ENCODE data around the gene PTGIS.

DNA sequence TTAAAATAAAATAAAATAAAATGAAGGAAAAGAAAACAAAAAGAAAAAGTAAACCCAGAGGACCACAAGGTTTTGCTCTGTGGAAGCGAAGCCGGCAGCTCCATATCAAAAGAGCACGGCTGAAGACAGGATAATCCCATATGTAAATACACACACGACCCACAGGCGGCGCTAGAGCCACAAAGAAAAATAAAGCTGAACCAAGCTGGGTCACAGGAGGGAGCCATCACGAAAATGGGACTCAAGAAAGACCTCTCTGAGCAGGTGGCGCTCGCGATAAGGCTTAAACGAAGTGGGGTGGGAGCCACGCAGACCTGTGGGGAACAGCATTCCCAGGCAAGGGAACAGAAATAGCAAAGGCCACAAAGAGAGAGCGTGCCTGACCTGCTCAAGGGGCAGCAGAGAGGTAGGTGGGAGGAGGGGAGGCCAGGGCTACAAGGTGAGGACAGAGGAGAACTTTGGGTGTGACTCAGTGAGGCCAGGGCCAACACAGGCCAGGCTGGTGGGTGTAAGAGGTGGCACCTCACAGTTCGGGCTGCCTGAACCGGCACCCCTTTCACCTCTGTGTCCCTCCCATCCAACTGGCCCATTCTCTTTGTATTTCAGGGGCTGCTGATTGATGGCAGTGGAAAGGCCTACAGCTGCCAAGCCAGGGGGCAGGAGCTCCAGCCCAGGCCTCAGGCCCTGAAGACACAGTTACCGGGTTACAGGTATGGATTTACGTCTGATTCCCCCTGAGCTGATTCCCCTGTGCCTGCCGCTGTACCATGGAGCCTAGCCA is 26.0 kb downstream of the PTGIS start:
- TF ChIP-seq, protein P1, sequence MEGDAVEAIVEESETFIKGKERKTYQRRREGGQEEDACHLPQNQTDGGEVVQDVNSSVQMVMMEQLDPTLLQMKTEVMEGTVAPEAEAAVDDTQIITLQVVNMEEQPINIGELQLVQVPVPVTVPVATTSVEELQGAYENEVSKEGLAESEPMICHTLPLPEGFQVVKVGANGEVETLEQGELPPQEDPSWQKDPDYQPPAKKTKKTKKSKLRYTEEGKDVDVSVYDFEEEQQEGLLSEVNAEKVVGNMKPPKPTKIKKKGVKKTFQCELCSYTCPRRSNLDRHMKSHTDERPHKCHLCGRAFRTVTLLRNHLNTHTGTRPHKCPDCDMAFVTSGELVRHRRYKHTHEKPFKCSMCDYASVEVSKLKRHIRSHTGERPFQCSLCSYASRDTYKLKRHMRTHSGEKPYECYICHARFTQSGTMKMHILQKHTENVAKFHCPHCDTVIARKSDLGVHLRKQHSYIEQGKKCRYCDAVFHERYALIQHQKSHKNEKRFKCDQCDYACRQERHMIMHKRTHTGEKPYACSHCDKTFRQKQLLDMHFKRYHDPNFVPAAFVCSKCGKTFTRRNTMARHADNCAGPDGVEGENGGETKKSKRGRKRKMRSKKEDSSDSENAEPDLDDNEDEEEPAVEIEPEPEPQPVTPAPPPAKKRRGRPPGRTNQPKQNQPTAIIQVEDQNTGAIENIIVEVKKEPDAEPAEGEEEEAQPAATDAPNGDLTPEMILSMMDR (IDR thresholded peaks at IDR 0.05; ENCODE audit: insufficient read depth, low read length): peak; percentile 77
- TF ChIP-seq POLR2AphosphoS5 (IDR thresholded peaks at IDR 0.05; ENCODE audit: low read depth) (no peak), GABPA (IDR thresholded peaks at IDR 0.05; ENCODE audit: low read depth) (no peak), SPI1 (IDR thresholded peaks at IDR 0.05; ENCODE audit: borderline replicate concordance, low read depth) (no peak)
- TF ChIP-seq, protein P2, sequence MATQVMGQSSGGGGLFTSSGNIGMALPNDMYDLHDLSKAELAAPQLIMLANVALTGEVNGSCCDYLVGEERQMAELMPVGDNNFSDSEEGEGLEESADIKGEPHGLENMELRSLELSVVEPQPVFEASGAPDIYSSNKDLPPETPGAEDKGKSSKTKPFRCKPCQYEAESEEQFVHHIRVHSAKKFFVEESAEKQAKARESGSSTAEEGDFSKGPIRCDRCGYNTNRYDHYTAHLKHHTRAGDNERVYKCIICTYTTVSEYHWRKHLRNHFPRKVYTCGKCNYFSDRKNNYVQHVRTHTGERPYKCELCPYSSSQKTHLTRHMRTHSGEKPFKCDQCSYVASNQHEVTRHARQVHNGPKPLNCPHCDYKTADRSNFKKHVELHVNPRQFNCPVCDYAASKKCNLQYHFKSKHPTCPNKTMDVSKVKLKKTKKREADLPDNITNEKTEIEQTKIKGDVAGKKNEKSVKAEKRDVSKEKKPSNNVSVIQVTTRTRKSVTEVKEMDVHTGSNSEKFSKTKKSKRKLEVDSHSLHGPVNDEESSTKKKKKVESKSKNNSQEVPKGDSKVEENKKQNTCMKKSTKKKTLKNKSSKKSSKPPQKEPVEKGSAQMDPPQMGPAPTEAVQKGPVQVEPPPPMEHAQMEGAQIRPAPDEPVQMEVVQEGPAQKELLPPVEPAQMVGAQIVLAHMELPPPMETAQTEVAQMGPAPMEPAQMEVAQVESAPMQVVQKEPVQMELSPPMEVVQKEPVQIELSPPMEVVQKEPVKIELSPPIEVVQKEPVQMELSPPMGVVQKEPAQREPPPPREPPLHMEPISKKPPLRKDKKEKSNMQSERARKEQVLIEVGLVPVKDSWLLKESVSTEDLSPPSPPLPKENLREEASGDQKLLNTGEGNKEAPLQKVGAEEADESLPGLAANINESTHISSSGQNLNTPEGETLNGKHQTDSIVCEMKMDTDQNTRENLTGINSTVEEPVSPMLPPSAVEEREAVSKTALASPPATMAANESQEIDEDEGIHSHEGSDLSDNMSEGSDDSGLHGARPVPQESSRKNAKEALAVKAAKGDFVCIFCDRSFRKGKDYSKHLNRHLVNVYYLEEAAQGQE (IDR thresholded peaks at IDR 0.05; ENCODE audit: insufficient replicate concordance, low read depth): no peak
